Mesendoderm (in vitro differentiated cells): ENCODE measurements around the gene TSHB.
A peak's percentile ranks its signal among the peaks of the same experiment; 100 is the strongest.

Experiments
- DNase-seq: peaks from one replicate; pipeline ENCODE4 v3.0.0; 2013
- H2AK5ac ChIP-seq: 2 replicates; pipeline ENCODE4 v1.6.1; 2013; ENCODE audit warnings: low read length, inconsistent platforms
- H2BK120ac ChIP-seq: 2 replicates; pipeline ENCODE4 v1.6.1; 2013; ENCODE audit warnings: low read depth, mild to moderate bottlenecking, low read length, moderate library complexity, mixed read lengths
- H2BK15ac ChIP-seq: replicated peaks from 2 replicates; pipeline ENCODE4 v1.6.1; 2013; ENCODE audit warnings: low read depth, mild to moderate bottlenecking, moderate library complexity
- H2BK5ac ChIP-seq: 2 replicates; pipeline ENCODE4 v1.6.1; 2013; ENCODE audit warnings: low read length, inconsistent platforms
- H3K18ac ChIP-seq: 2 replicates; pipeline ENCODE4 v1.6.1; 2013; ENCODE audit warnings: mild to moderate bottlenecking, low read length, mixed read lengths
- H3K23ac ChIP-seq: one replicate; pipeline ENCODE4 v1.6.1; 2013; ENCODE audit warnings: low read length
- H3K27ac ChIP-seq: 2 replicates; pipeline ENCODE4 v1.5.1; 2013; ENCODE audit warnings: low read depth, mild to moderate bottlenecking, inconsistent platforms, low read length, moderate library complexity
- H3K27me3 ChIP-seq: 2 replicates; pipeline ENCODE4 v1.6.1; 2013; ENCODE audit warnings: low read length, control low read depth, mild to moderate bottlenecking, inconsistent platforms; ENCODE audit not compliant: insufficient read depth, poor library complexity
- H3K36me3 ChIP-seq: 2 replicates; pipeline ENCODE4 v1.6.1; 2013; ENCODE audit warnings: low read length, inconsistent platforms; ENCODE audit not compliant: control insufficient read depth, insufficient read depth
- H3K4ac ChIP-seq: one replicate; pipeline ENCODE4 v1.6.1; 2013; ENCODE audit warnings: low read depth, mild to moderate bottlenecking, low read length, moderate library complexity
- H3K4me1 ChIP-seq: 2 replicates; pipeline ENCODE4 v1.6.1; 2013; ENCODE audit warnings: low read depth, low read length, inconsistent platforms; ENCODE audit not compliant: control insufficient read depth
- H3K4me2 ChIP-seq: 2 replicates; pipeline ENCODE4 v1.6.1; 2013; ENCODE audit warnings: low read length
- H3K4me3 ChIP-seq: 2 replicates; pipeline ENCODE4 v1.5.1; 2013; ENCODE audit warnings: mild to moderate bottlenecking, low read length
- H3K56ac ChIP-seq: one replicate; pipeline ENCODE4 v1.6.1; 2013; ENCODE audit warnings: low read length
- H3K79me1 ChIP-seq: 2 replicates; pipeline ENCODE4 v1.6.1; 2013; ENCODE audit warnings: low read length, inconsistent platforms
- H3K79me2 ChIP-seq: 2 replicates; pipeline ENCODE4 v1.6.1; 2013; ENCODE audit warnings: mild to moderate bottlenecking, low read length; ENCODE audit not compliant: control insufficient read depth, insufficient read depth
- H3K9ac ChIP-seq: 2 replicates; pipeline ENCODE4 v1.6.1; 2013; ENCODE audit warnings: low read length, inconsistent platforms
- H4K5ac ChIP-seq: one replicate; pipeline ENCODE4 v1.6.1; 2013; ENCODE audit warnings: low read length
- H4K8ac ChIP-seq: one replicate; pipeline ENCODE4 v1.6.1; 2013; ENCODE audit warnings: low read depth, mild to moderate bottlenecking, control low read depth, low read length, moderate library complexity
- WGBS: extraction: QIAGEN DNeasy Blood & Tissue Kit; methylation state at CpG from one replicate; pipeline ENCODE4 v1.1.7; 2013; ENCODE audit warnings: low lambda C conversion rate, missing lambda C conversion rate; ENCODE audit not compliant: insufficient coverage; ENCODE audit errors: extremely low coverage; 5-methylcytosine and 5-hydroxymethylcytosine counted together

TSHB gene

GRCh38 chr1:115062542-115063004 lies 32.9 kb downstream of the TSHB start:
- Histone ChIP-seq H2AK5ac (no peak overlapping the region), H3K4me2 (no peak overlapping the region), H2BK120ac (no peak overlapping the region), H4K5ac (no peak overlapping the region), H3K4me1 (no peaks in the 10 kb centered on the region), H2BK5ac (no peak overlapping the region), H2BK15ac (no peak overlapping the region), H3K4me3 (no peak overlapping the region), H3K56ac (no peak overlapping the region), H3K9ac (no peak overlapping the region), H3K18ac (no peak overlapping the region), H3K36me3 (no peaks in the 10 kb centered on the region), H4K8ac (peak overlapping the region; percentile 13), H3K27ac (no peak overlapping the region), H3K27me3 (no peaks in the 10 kb centered on the region), H3K79me1 (no peaks in the 10 kb centered on the region), H3K23ac (no peak overlapping the region), H3K4ac (no peak overlapping the region), H3K79me2 (no peaks in the 10 kb centered on the region)
- DNase-seq: peak; percentile 47
- no CpG with 5 or more reads among the region's 7 CpGs for WGBS

- Histone ChIP-seq H2BK120ac (no peak overlapping the region), H3K56ac (no peak overlapping the region), H3K4me3 (no peak overlapping the region), H3K18ac (no peak overlapping the region), H4K8ac (no peak overlapping the region), H3K9ac (no peak overlapping the region), H3K79me2 (no peaks in the 10 kb centered on the region), H3K4me1 (no peaks in the 10 kb centered on the region), H2BK5ac (no peak overlapping the region), H3K79me1 (no peaks in the 10 kb centered on the region), H3K4ac (no peak overlapping the region), H3K4me2 (no peak overlapping the region), H3K27ac (no peak overlapping the region), H4K5ac (no peak overlapping the region), H2BK15ac (no peak overlapping the region), H3K36me3 (no peaks in the 10 kb centered on the region), H2AK5ac (no peak overlapping the region), H3K23ac (no peak overlapping the region), H3K27me3 (no peaks in the 10 kb centered on the region)
- DNase-seq: no peak
- no CpG with 5 or more reads among the region's 7 CpGs for WGBS
Observed at GRCh38 chr1:115063228-115063901, 33.7 kb downstream of the TSHB start.

GRCh38 chr1:115064461-115064860 lies 34.8 kb downstream of the TSHB start:
- Histone ChIP-seq H3K27me3 (no peaks in the 10 kb centered on the region), H2BK15ac (no peak overlapping the region), H2AK5ac (no peak overlapping the region), H4K5ac (no peak overlapping the region), H3K4me3 (no peak overlapping the region), H2BK120ac (no peak overlapping the region), H3K9ac (no peak overlapping the region), H3K27ac (no peak overlapping the region), H3K4me2 (no peak overlapping the region), H3K18ac (no peak overlapping the region), H4K8ac (no peak overlapping the region), H3K4me1 (no peaks in the 10 kb centered on the region), H3K79me1 (no peaks in the 10 kb centered on the region), H3K23ac (no peak overlapping the region), H3K4ac (no peak overlapping the region), H3K36me3 (no peaks in the 10 kb centered on the region), H3K56ac (no peak overlapping the region), H2BK5ac (no peak overlapping the region), H3K79me2 (no peaks in the 10 kb centered on the region)
- no CpG with 5 or more reads among the region's 3 CpGs for whole genome bisulfite sequencing
- DNase-seq: no peak

DNA sequence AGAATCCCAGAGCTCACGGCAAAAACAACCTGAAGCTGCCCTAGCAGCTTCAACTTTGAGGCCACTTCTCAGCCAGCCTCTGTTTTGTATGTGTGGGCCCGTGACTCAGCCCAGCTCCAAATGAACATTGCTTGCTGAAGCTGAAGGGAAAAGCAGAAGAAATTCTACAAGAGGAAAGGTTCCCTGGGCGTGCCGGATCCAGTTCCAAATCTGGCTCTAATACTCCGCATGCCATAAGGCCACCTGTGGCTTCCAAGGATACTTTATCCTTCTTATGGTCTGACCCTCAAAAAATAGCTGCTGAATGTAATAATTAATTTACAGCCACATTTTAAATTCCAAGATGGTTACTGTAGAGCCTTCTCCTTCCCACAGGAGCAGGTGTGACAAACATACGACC lies 35.4 kb downstream of the TSHB start:
- Histone ChIP-seq H3K79me2 (no peaks in the 10 kb centered on the region), H3K23ac (no peak overlapping the region), H2BK120ac (no peak overlapping the region), H3K4me3 (no peak overlapping the region), H3K36me3 (no peaks in the 10 kb centered on the region), H3K9ac (no peak overlapping the region), H3K56ac (no peak overlapping the region), H2BK15ac (no peak overlapping the region), H3K27me3 (no peaks in the 10 kb centered on the region), H3K4me2 (no peak overlapping the region), H2BK5ac (no peak overlapping the region), H3K27ac (no peak overlapping the region), H3K4me1 (no peaks in the 10 kb centered on the region), H4K5ac (no peak overlapping the region), H3K18ac (no peak overlapping the region), H4K8ac (no peak overlapping the region), H3K79me1 (no peaks in the 10 kb centered on the region), H2AK5ac (no peak overlapping the region), H3K4ac (no peak overlapping the region)
- WGBS: no CpG with 5 or more reads among the region's 6 CpGs
- DNase-seq: no peak

- no peak overlapping the region for H4K8ac ChIP-seq
- no peak overlapping the region for H2AK5ac ChIP-seq
- no peaks in the 10 kb centered on the region for H3K4me1 ChIP-seq
- no peak overlapping the region for H3K56ac ChIP-seq
- H3K18ac ChIP-seq: no peak overlapping the region
- H2BK5ac ChIP-seq: no peak overlapping the region
- no peaks in the 10 kb centered on the region for H3K27me3 ChIP-seq
- no peak overlapping the region for H2BK15ac ChIP-seq
- H3K9ac ChIP-seq: no peak overlapping the region
- H3K79me1 ChIP-seq: no peaks in the 10 kb centered on the region
- no peak overlapping the region for H2BK120ac ChIP-seq
- no peak overlapping the region for H3K27ac ChIP-seq
- H3K36me3 ChIP-seq: no peaks in the 10 kb centered on the region
- H4K5ac ChIP-seq: no peak overlapping the region
- no peak overlapping the region for H3K4me3 ChIP-seq
- no peak for DNase-seq
- no peak overlapping the region for H3K4ac ChIP-seq
- no peaks in the 10 kb centered on the region for H3K79me2 ChIP-seq
- no peak overlapping the region for H3K4me2 ChIP-seq
- no CpG with 5 or more reads among the region's 8 CpGs for WGBS
- no peak overlapping the region for H3K23ac ChIP-seq
Observed at GRCh38 chr1:115067161-115067859, 37.7 kb downstream of the TSHB start.
